Heart left ventricle (tissue), 16 donors: ENCODE data around the gene CGRRF1. TPM values are rescaled to one million over a fixed set of nuclear protein-coding genes. Genes with fewer than 3 reads are reported as not detected.

Experiments used
- ATAC-seq, 4 donors: fragments of 200-7000 bp; cut with Tn5 transposase; one replicate each; pipeline ENCODE4 v1.9.1; 2020 to 2022; ENCODE audit warnings: moderate library complexity in 4 of 4, mild to moderate bottlenecking in 3 of 4, moderate number of reproducible peaks in 1 of 4
- DNase-seq, 5 donors: peaks; one replicate each; pipeline ENCODE4 v3.0.0-alpha.2; 2020
- H3K27ac ChIP-seq, 12 donors: fragments of 200-600 bp; sonication (generic) in 4 of 12; one replicate each; pipeline versions ENCODE4 v1.5.0 to v1.8.0; 2016 to 2022; ENCODE audit warnings: mild to moderate bottlenecking in 2 of 12
- H3K27me3 ChIP-seq, 9 donors: fragments of 200-600 bp; sonication (generic) in 2 of 9; one replicate each; pipeline versions ENCODE4 v1.5.1 to v1.8.0; 2016 to 2022; ENCODE audit warnings: mild to moderate bottlenecking in 3 of 9
- H3K36me3 ChIP-seq, 9 donors: fragments of 200-600 bp; sonication (generic) in 2 of 9; one replicate each; pipeline versions ENCODE4 v1.5.0 to v1.8.0; 2018 to 2022; ENCODE audit warnings: mild to moderate bottlenecking in 2 of 9
- H3K4me1 ChIP-seq, 12 donors: fragments of 200-600 bp; sonication (generic) in 4 of 12; one replicate each; pipeline versions ENCODE4 v1.5.0 to v1.8.0; 2016 to 2022; ENCODE audit warnings: mild to moderate bottlenecking in 3 of 12
- H3K4me3 ChIP-seq, 12 donors: fragments of 200-600 bp; sonication (generic) in 4 of 12; one replicate each; pipeline versions ENCODE4 v1.5.0 to v1.8.0; 2017 to 2022; ENCODE audit warnings: mild to moderate bottlenecking in 9 of 12, moderate library complexity in 4 of 12
- H3K9me3 ChIP-seq, 12 donors: fragments of 200-600 bp; sonication (generic) in 4 of 12; one replicate each; pipeline versions ENCODE4 v1.5.0 to v1.8.0; 2016 to 2022; ENCODE audit warnings: mild to moderate bottlenecking in 1 of 12
- POLR2A ChIP-seq, 2 donors: fragments of 450-650 bp; IDR thresholded peaks; one replicate each; pipeline ENCODE4 v1.6.1; 2017; ENCODE audit warnings: antibody characterized with exemption in 2 of 2, mild to moderate bottlenecking in 2 of 2, moderate library complexity in 2 of 2
- WGBS, 4 donors: extraction: QIAGEN DNeasy Blood & Tissue Kit in 2 of 4; methylation state at CpG; one replicate each; pipeline versions ENCODE4 v1.1.5 to v1.1.7; 2013 to 2018; 5-methylcytosine and 5-hydroxymethylcytosine counted together
- intact Hi-C, 10 donors: fragments of 100-400 bp; cut with DNase I; formaldehyde crosslinking; loops; one replicate each; pipeline versions ENCODE4 v1.11.1 to v1.14.2; 2022
- polyA plus RNA-seq, 2 donors: library from polyadenylated mRNA; stranded (reverse); fragments of 200-250 nt; gene quantifications; one replicate each; pipeline ENCODE4 v1.2.3, GENCODE V29; 2013
- total RNA-seq, 9 donors: library from RNA; depleted of rRNA in 2 of 9; stranded (reverse); fragments of >200 nt in 2 of 9; fragmentation: NEBNext Ultra II Directional in 3 of 9; extraction: Animal tissue kit (Norgen Biotek cat#: 25700) in 3 of 9; gene quantifications; one replicate each; pipeline versions ENCODE4 v1.1.0 to v1.2.4, GENCODE V29; 2016 to 2023
- TF ChIP-seq, protein P1 (sequence below), 12 donors: fragments of 200-600 bp; sonication (generic) in 4 of 12; IDR thresholded peaks; one replicate each; pipeline versions ENCODE4 v1.5.0 to v1.8.0; 2018 to 2022; ENCODE audit warnings: antibody characterized with exemption in 12 of 12, mild to moderate bottlenecking in 5 of 12
- donor health status: ischemic (EF 13 %, LVEDD 7.1; RV severe dilation, severe dysfunction).
- donor health status: healthy with polysubstance abuse.
- donor health status: DM: no; HTN: yes; CAD: no.
- donor health status: DM: no; HTN: no; CAD: no.
- donor health status: ischemic (EF 25% LVEDD 6.9; RV normal size, moderate dysfunction).
- donor health status: ischemic (EF 25% LVEDD 5.7; RV mildly dilated, moderate dysfunction).
- donor health status: healthy.
- donor health status: DM: yes; HTN: yes; CAD: no.
- donor health status: ischemic (EF 35%, LVEDD 5.7; RV mildly dilated, moderate dysfunction).
- donor health status: nonischemic (EF 11% LVEDD 7.7; RV severe dilation, severe dysfunction).
- donor health status: DM: yes; HTN: yes; CAD: no.
- donor health status: PGD.
- donor health status: ischemic (EF 29% LVEDD 5.4; RV normal size, mild dysfunction).
- donor health status: nonischemic (EF 23%, LVEDD 6.1; RV moderate dilation, normal function).

CGRRF1 gene
- total and polyA plus RNA-seq, 11 donors = 10.6 to 28.2 (median 16.6) TPM

- Histone ChIP-seq H3K9me3 (no peaks in the 10 kb centered on the region), H3K27ac (no peak overlapping the region), H3K36me3 (no peaks in the 10 kb centered on the region), H3K4me1 (peaks cover 0 to 6% (median 0%) of the 10 kb centered on the region in 12 donors), H3K4me3 (no peak overlapping the region), H3K27me3 (no peaks in the 10 kb centered on the region)
- no peak for TF ChIP-seq POLR2A (IDR thresholded peaks at IDR 0.05)
- intact Hi-C loops = no loop called here
- no peak for ATAC-seq
- no peak for DNase-seq
- 91 to 100% (median 94%) methylated on average over 2 of the region's 2 CpGs for WGBS, 4 donors
Measured at GRCh38 chr14:54555651-54556050, 45.9 kb downstream of the CGRRF1 start.

GRCh38 chr14:54556535-54556934 lies 46.8 kb downstream of the CGRRF1 start:
- Histone ChIP-seq H3K4me1 (peaks cover 0 to 6% (median 0%) of the 10 kb centered on the region in 12 donors), H3K9me3 (no peaks in the 10 kb centered on the region), H3K36me3 (no peaks in the 10 kb centered on the region), H3K4me3 (no peak overlapping the region), H3K27me3 (no peaks in the 10 kb centered on the region), H3K27ac (no peak overlapping the region)
- WGBS, 4 donors = 88 to 94% (median 91%) methylated on average over 9 of the region's 9 CpGs
- intact Hi-C loops = no loop called here
- TF ChIP-seq, protein P1, sequence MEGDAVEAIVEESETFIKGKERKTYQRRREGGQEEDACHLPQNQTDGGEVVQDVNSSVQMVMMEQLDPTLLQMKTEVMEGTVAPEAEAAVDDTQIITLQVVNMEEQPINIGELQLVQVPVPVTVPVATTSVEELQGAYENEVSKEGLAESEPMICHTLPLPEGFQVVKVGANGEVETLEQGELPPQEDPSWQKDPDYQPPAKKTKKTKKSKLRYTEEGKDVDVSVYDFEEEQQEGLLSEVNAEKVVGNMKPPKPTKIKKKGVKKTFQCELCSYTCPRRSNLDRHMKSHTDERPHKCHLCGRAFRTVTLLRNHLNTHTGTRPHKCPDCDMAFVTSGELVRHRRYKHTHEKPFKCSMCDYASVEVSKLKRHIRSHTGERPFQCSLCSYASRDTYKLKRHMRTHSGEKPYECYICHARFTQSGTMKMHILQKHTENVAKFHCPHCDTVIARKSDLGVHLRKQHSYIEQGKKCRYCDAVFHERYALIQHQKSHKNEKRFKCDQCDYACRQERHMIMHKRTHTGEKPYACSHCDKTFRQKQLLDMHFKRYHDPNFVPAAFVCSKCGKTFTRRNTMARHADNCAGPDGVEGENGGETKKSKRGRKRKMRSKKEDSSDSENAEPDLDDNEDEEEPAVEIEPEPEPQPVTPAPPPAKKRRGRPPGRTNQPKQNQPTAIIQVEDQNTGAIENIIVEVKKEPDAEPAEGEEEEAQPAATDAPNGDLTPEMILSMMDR (IDR thresholded peaks at IDR 0.05) = no peak
- no peak for TF ChIP-seq POLR2A (IDR thresholded peaks at IDR 0.05)
- ATAC-seq (no peak), DNase-seq (no peak)

- 41 to 46% (median 42%) methylated on average over 5 of the region's 5 CpGs for WGBS, 4 donors
- DNase-seq (no peak), ATAC-seq (no peak)
- H3K27ac ChIP-seq = no peak overlapping the region
- no peaks in the 10 kb centered on the region for H3K27me3 ChIP-seq
- H3K4me3 ChIP-seq = no peak overlapping the region
- H3K4me1 ChIP-seq = peaks cover 0 to 17% (median 9%) of the 10 kb centered on the region in 12 donors
- no peaks in the 10 kb centered on the region for H3K36me3 ChIP-seq
- intact Hi-C loops = loop anchor here in 7 of 10 donors (2.0 to 10.0 kb wide), 5 partner anchors 242 to 422 kb away; no protein-coding TSS in a partner anchor
- H3K9me3 ChIP-seq = no peaks in the 10 kb centered on the region
- TF ChIP-seq POLR2A (IDR thresholded peaks at IDR 0.05) = no peak
- TF ChIP-seq, protein P1 (IDR thresholded peaks at IDR 0.05) = no peak
Measured at GRCh38 chr14:54562334-54562733, 52.6 kb downstream of the CGRRF1 start.

DNA sequence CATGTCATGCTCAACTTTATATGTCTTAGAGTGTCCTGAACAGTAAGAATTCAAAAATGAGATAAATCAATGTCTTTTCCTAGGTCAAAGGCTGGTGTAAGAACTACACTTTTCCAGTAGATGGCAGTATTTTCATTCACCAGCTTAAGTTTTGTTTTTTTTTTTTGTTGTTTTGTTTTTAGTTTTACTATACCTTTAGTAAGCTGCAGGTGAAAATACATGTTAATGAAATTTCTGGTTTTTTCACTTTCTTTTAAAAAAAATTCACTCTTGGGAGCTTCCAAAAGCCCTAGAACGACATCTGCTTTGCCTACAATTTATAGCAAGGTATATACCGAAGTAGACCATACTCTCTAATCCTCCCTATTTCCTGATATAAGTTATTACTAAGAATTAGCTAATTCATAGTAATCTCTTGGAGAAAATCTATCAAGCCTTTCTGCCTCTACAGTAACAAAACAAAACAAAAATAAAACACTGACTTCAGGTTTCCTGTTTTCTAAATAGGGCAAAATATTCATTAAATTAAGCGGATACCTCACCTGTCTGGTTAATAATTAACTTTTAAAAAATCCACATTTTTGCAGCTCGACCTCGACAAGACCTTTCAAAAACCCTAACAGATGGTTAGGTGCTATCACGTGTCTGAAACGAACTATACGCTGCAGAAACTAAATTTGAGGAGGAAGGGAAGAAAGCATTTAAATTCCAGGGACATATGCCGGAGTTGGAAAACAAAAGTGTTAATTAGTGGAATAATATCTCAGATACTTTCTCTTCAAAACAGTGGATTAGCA lies 54.6 kb downstream of the CGRRF1 start:
- peak overlapping the region in 11 of 12 donors; percentile 58 to 91 (median 76) for H3K4me3 ChIP-seq
- peak overlapping the region; percentile 90 to 100 (median 99) for H3K27ac ChIP-seq
- DNase-seq (no peak), ATAC-seq (no peak)
- no peaks in the 10 kb centered on the region for H3K36me3 ChIP-seq
- H3K27me3 ChIP-seq = no peaks in the 10 kb centered on the region
- WGBS, 4 donors = 7 to 11% (median 10%) methylated on average over 9 of the region's 9 CpGs
- TF ChIP-seq, protein P1 (IDR thresholded peaks at IDR 0.05) = peak; percentile 78 to 95 (median 86)
- TF ChIP-seq POLR2A (IDR thresholded peaks at IDR 0.05) = no peak
- intact Hi-C loops = loop anchor here (1.0 to 10.0 kb wide), 13 partner anchors 127 to 421 kb away; no protein-coding TSS in a partner anchor
- no peaks in the 10 kb centered on the region for H3K9me3 ChIP-seq
- H3K4me1 ChIP-seq = peaks cover 0 to 32% (median 17%) of the 10 kb centered on the region in 12 donors
